Gastroesophageal sphincter (tissue), 4 donors: Measurements from ENCODE around the gene CTDSPL2. TPM values are rescaled to one million over a fixed set of nuclear protein-coding genes. Genes with fewer than 3 reads are reported as not detected.

Source experiments
- ATAC-seq: fragments of 150-250 bp; one replicate; pipeline ENCODE4 v1.9.1; 2016; ENCODE audit warnings: mild to moderate bottlenecking, moderate library complexity
- H3K27ac ChIP-seq, 4 donors: fragments of 200-600 bp; sonication (generic) in 3 of 4; 1 replicate in 3 of 4; 2 replicates in 1 of 4; pipeline ENCODE4 v1.5.1; 2016 to 2019
- H3K27me3 ChIP-seq: fragments of 200-600 bp; sonication (generic); one replicate; pipeline ENCODE4 v1.5.1; 2019
- H3K36me3 ChIP-seq, 2 donors: fragments of 200-600 bp; sonication (generic); one replicate each; pipeline ENCODE4 v1.5.1; 2019; ENCODE audit warnings: control low read depth in 1 of 2
- H3K4me1 ChIP-seq, 3 donors: fragments of 200-600 bp; sonication (generic); 1 replicate in 2 of 3; 2 replicates in 1 of 3; pipeline ENCODE4 v1.5.1; 2016 to 2019; ENCODE audit warnings: control low read depth in 2 of 3
- H3K4me3 ChIP-seq, 2 donors: fragments of 200-600 bp; sonication (generic); one replicate each; pipeline ENCODE4 v1.5.1; 2019; ENCODE audit warnings: mild to moderate bottlenecking in 1 of 2, moderate library complexity in 1 of 2
- H3K9me3 ChIP-seq, 3 donors: fragments of 200-600 bp; sonication (generic); one replicate each; pipeline ENCODE4 v1.5.1; 2017 to 2019; ENCODE audit warnings: control low read depth in 2 of 3
- EP300 ChIP-seq: sonication (generic); formaldehyde crosslinking; IDR thresholded peaks from one replicate; pipeline ENCODE4 v1.6.1; 2017; ENCODE audit warnings: antibody characterized with exemption, mild to moderate bottlenecking
- POLR2A ChIP-seq, 2 donors: fragments of 450-650 bp; IDR thresholded peaks; one replicate each; pipeline ENCODE4 v1.6.1; 2017; ENCODE audit warnings: antibody characterized with exemption in 2 of 2, mild to moderate bottlenecking in 2 of 2, moderate library complexity in 1 of 2
- POLR2AphosphoS5 ChIP-seq: sonication (generic); formaldehyde crosslinking; IDR thresholded peaks from one replicate; pipeline ENCODE4 v1.6.1; 2017; ENCODE audit warnings: antibody characterized with exemption
- WGBS, 2 donors: methylation state at CpG; one replicate each; pipeline ENCODE4 v1.1.5; 2018; ENCODE audit warnings: low coverage in 1 of 2; 5-methylcytosine and 5-hydroxymethylcytosine counted together
- total RNA-seq, 4 donors: library from RNA; depleted of rRNA; stranded (reverse); fragments of >200 nt; gene quantifications; one replicate each; pipeline ENCODE4 v1.1.0, GENCODE V29; 2016
- TF ChIP-seq, protein P1 (sequence below), 4 experiments: fragments of 200-600 bp in 2 of 4; fragments of 450-650 bp in 2 of 4; sonication (generic) in 1 of 4; IDR thresholded peaks; one replicate each; pipeline ENCODE4 v1.5.1; 2017 to 2019; ENCODE audit warnings: antibody characterized with exemption in 4 of 4, mild to moderate bottlenecking in 2 of 4, moderate library complexity in 2 of 4

The CTDSPL2 gene
- total RNA-seq = 10 to 100 TPM; 31.6 to 74.7 (median 46.9) TPM

DNA sequence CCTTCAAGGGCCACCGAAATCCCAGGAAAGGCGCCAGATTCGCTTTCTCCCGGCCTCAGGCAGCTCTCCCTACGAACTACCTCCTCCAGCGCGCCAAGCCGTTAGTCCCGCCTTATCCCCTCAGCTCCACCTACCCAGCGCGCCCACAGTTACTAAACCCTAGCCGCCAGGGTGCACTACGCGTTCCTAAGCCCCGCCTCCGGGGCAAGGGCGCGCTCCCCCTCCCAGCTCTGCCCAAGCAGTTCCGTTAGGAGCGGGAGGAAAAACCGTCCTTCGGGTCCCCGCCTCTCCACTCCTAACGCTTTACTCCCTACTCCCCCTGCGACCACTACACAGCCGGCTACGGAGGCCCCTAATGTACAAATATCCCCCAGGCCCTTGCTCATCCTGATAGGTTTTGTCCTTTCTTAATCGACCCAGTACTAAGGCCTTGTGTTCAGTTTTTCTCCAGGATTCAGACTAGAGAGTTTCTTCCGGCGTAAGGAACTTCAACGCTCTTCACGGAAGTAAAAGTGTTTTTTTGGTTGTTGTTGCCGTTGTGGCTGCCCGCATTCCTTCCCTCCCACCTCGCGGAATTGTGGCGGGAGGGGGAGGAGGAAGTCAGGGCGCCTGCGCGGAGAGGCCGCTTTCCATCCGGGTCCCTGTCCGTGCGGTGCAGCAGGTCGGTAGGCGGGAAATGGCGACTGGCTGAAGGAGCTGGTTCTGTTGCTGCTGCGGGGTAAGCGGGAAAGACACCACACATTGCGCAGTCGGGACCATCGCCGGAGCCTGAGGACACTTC is at the start of gene CTDSPL2:
TSS of gene CTDSPL2 (plus strand) at position 655 of the 781 bp plus-strand sequence. CDS start 31,386 bp downstream, outside the sequence.
- peak; percentile 98 for ATAC-seq
- Histone ChIP-seq H3K4me3 (peak within 1 kb of the TSS; percentile 77 to 93), H3K27me3 (no peaks in the 10 kb centered on the region), H3K36me3 (peaks cover 0 to under 1% of the 10 kb centered on the region in 2 donors), H3K27ac (peak within 1 kb of the TSS; percentile 90 to 94 (median 94)), H3K4me1 (peaks cover 0 to 46% (median 7%) of the 10 kb centered on the region in 3 donors), H3K9me3 (no peaks in the 10 kb centered on the region)
- peak; percentile 71 for TF ChIP-seq POLR2AphosphoS5
- no peak for TF ChIP-seq EP300
- TF ChIP-seq POLR2A (IDR thresholded peaks at IDR 0.05) = peak; percentile 33 to 42
- TF ChIP-seq, protein P1, sequence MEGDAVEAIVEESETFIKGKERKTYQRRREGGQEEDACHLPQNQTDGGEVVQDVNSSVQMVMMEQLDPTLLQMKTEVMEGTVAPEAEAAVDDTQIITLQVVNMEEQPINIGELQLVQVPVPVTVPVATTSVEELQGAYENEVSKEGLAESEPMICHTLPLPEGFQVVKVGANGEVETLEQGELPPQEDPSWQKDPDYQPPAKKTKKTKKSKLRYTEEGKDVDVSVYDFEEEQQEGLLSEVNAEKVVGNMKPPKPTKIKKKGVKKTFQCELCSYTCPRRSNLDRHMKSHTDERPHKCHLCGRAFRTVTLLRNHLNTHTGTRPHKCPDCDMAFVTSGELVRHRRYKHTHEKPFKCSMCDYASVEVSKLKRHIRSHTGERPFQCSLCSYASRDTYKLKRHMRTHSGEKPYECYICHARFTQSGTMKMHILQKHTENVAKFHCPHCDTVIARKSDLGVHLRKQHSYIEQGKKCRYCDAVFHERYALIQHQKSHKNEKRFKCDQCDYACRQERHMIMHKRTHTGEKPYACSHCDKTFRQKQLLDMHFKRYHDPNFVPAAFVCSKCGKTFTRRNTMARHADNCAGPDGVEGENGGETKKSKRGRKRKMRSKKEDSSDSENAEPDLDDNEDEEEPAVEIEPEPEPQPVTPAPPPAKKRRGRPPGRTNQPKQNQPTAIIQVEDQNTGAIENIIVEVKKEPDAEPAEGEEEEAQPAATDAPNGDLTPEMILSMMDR (IDR thresholded peaks at IDR 0.05) = peak in 2 of 4 experiments; percentile 25 to 54
- 1% methylated on average over 12 to 20 of the region's 53 CpGs for WGBS, 2 donors

GRCh38 chr15:44381236-44381635 is 46.2 kb upstream of the CTDSPL2 start:
- Histone ChIP-seq H3K9me3 (no peaks in the 10 kb centered on the region), H3K4me1 (peaks cover 0 to 9% (median 0%) of the 10 kb centered on the region in 3 donors), H3K27ac (no peak overlapping the region), H3K27me3 (no peaks in the 10 kb centered on the region), H3K36me3 (peaks cover 0 to 37% of the 10 kb centered on the region in 2 donors), H3K4me3 (no peak overlapping the region)
- ATAC-seq = no peak
- TF ChIP-seq POLR2AphosphoS5 (no peak), EP300 (no peak), POLR2A (IDR thresholded peaks at IDR 0.05) (no peak)
- TF ChIP-seq, protein P1 (IDR thresholded peaks at IDR 0.05) = no peak

DNA sequence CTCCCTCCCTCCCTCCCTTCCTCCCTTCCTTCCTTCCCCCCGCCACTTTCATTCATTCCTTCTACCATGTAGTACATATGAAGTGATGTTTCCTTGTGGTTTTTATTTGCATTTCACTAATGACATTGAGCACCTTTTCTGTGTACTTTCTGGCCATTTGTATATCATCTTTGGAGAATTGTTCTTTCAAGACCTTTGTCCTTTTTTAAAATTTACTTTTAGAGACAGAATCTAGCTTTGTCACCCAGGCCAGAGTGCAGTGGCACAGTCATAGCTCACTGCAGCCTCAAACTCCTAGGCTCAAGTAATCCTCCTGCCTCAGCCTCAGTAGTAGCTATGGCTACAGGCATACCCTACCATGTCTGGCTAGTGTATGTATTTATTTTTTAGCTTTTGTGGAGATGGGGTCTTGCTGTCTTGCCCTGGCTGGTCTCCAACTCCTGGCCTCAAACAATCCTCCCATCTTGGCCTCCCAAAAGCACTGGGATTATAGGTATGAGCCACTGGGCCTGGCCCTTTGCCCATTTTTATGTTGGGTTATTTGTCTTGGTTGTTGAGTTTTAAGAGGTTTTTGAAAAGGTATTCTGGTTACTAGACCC is 42.0 kb upstream of the CTDSPL2 start:
- H3K27ac ChIP-seq = no peak overlapping the region
- peaks cover 0 to 9% (median 0%) of the 10 kb centered on the region in 3 donors for H3K4me1 ChIP-seq
- ATAC-seq = no peak
- TF ChIP-seq POLR2AphosphoS5 (no peak), EP300 (no peak), POLR2A (IDR thresholded peaks at IDR 0.05) (no peak)
- TF ChIP-seq, protein P1 (IDR thresholded peaks at IDR 0.05) = no peak
- no peaks in the 10 kb centered on the region for H3K9me3 ChIP-seq
- H3K4me3 ChIP-seq = no peak overlapping the region
- H3K27me3 ChIP-seq = no peaks in the 10 kb centered on the region
- peaks cover 0 to 39% of the 10 kb centered on the region in 2 donors for H3K36me3 ChIP-seq
- WGBS, 2 donors = 17% methylated on average over 1 of the region's 1 CpG; no CpG with 5 or more reads in 1 of the 2 donors

DNA sequence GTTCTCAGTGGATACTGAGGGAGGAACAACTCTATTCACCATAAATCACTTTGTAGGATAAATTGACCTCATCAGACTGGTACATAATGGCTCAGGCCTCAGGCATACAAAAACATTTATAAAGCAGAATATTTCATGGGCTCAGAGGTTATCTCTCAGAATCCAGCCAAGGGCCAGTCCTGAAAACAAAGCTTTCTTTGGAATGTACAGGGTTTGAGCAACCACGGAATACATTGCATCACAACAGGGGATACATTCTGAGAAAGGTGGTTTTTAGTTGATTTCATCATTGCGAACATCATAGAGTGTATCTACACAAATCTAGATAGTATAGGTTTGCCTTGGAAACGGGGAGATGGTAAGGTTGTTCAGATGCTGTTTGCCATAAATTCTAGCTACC is 33.4 kb upstream of the CTDSPL2 start:
- Histone ChIP-seq H3K4me1 (no peaks in the 10 kb centered on the region), H3K27ac (no peak overlapping the region), H3K27me3 (no peaks in the 10 kb centered on the region), H3K9me3 (no peaks in the 10 kb centered on the region), H3K36me3 (peaks cover 0 to 29% of the 10 kb centered on the region in 2 donors), H3K4me3 (no peak overlapping the region)
- ATAC-seq = no peak
- WGBS, 2 donors = 88 to 96% methylated on average over 3 of the region's 3 CpGs
- TF ChIP-seq, protein P1 (IDR thresholded peaks at IDR 0.05) = no peak
- TF ChIP-seq EP300 = no peak
- no peak for TF ChIP-seq POLR2AphosphoS5
- no peak for TF ChIP-seq POLR2A (IDR thresholded peaks at IDR 0.05)
